ENCODE measurements around the gene TBX5. TPM values are rescaled to one million over a fixed set of nuclear protein-coding genes. Genes with fewer than 3 reads are reported as not detected.

Gene TBX5
- total and polyA plus RNA-seq, 9 of the 15 experiments (the other 6 are each of a cell fraction or from before 2014, with no cell fraction given), result not detected

GRCh38 chr12:114318984-114319383 is 87.0 kb downstream of the TBX5 start:
- H3K79me2 ChIP-seq (ENCODE audit: control insufficient read depth, insufficient read depth, low read length), result no peaks in the 10 kb centered on the region
- no TSS peak for BruUV-seq (replicated peaks)
- peaks cover 0 to 20% of the 10 kb centered on the region in 2 experiments; a peak in 4 of 5 replicates for H3K27me3 ChIP-seq (ENCODE audit: control insufficient read depth in 2 of 2, insufficient read depth in 2 of 2, low read length in 2 of 2)
- 6% methylated on average over 2 of the region's 2 CpGs for WGBS (ENCODE audit: insufficient coverage, low coverage, missing lambda C conversion rate)
- H3K4me3 ChIP-seq, result no peak overlapping the region
- H3K9me1 ChIP-seq (ENCODE audit: control insufficient read depth, insufficient read depth, low read length), result no peaks in the 10 kb centered on the region
- H4K20me1 ChIP-seq (replicated peaks; ENCODE audit: control insufficient read depth, insufficient read depth, low read length), result no peaks in the 10 kb centered on the region; the same call in 1 of the 2 replicates
- no peaks in the 10 kb centered on the region for H3K9me3 ChIP-seq (replicated peaks; ENCODE audit: control insufficient read depth, insufficient read depth, low read depth, low read length)
- in situ Hi-C loops (cut with MboI), result no loop called here
- no peak overlapping the region for H3K9ac ChIP-seq (ENCODE audit: insufficient read depth in 1 of 2, low read depth in 2 of 2, low read length in 2 of 2)
- FAIRE-seq, result no peak
- H3K4me1 ChIP-seq (replicated peaks in 1 of 2; ENCODE audit: control insufficient read depth in 2 of 2, insufficient read depth in 2 of 2, low read length in 2 of 2), result no peaks in the 10 kb centered on the region
- no peak for ATAC-seq
- H2AFZ ChIP-seq (ENCODE audit: low read depth, low read length), result no peak overlapping the region
- TF ChIP-seq USF2 (CRISPR knock-in tag; IDR thresholded peaks at IDR 0.05) (no peak), SMAD3 (CRISPR knock-in tag; conservative IDR thresholded peaks at IDR 0.05) (no peak), GTF2E2 (tag; IDR thresholded peaks at IDR 0.05) (no peak), ZNF431 (CRISPR knock-in tag; IDR thresholded peaks at IDR 0.05) (no peak), RBBP5 (IDR thresholded peaks at IDR 0.05; ENCODE audit: borderline replicate concordance, insufficient read depth, low read length, poor library complexity, severe bottlenecking) (no peak), XRCC5 (IDR thresholded peaks at IDR 0.05; ENCODE audit: low read depth, low read length) (no peak), CBFB (CRISPR knock-in tag; IDR thresholded peaks at IDR 0.05) (no peak), NEUROD1 (IDR thresholded peaks at IDR 0.05; ENCODE audit: borderline replicate concordance, low read depth, low read length, partially characterized antibody) (no peak), HDAC1 (IDR thresholded peaks at IDR 0.05) (no peak), RCOR1 (IDR thresholded peaks at IDR 0.05; ENCODE audit: borderline replicate concordance in 1 of 2, low read depth in 2 of 2, low read length in 2 of 2) (no peak), ZNF311 (CRISPR knock-in tag; IDR thresholded peaks at IDR 0.05) (no peak), SPI1 (IDR thresholded peaks at IDR 0.05; ENCODE audit: borderline replicate concordance, low read depth, low read length) (no peak), XRCC4 (IDR thresholded peaks at IDR 0.05; ENCODE audit: extremely low read depth, insufficient read depth, insufficient read length) (no peak), ZNF655 (CRISPR knock-in tag; IDR thresholded peaks at IDR 0.05) (no peak), ZNF778 (CRISPR knock-in tag; IDR thresholded peaks at IDR 0.05) (no peak), GMEB1 (CRISPR knock-in tag; IDR thresholded peaks at IDR 0.05) (no peak), ZNF184 (CRISPR knock-in tag; IDR thresholded peaks at IDR 0.05) (no peak), RBM34 (IDR thresholded peaks at IDR 0.05; ENCODE audit: borderline replicate concordance, insufficient read depth, low read length) (no peak), ZSCAN32 (CRISPR knock-in tag; IDR thresholded peaks at IDR 0.05) (no peak)
- TF ChIP-seq, protein P1, sequence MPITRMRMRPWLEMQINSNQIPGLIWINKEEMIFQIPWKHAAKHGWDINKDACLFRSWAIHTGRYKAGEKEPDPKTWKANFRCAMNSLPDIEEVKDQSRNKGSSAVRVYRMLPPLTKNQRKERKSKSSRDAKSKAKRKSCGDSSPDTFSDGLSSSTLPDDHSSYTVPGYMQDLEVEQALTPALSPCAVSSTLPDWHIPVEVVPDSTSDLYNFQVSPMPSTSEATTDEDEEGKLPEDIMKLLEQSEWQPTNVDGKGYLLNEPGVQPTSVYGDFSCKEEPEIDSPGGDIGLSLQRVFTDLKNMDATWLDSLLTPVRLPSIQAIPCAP (CRISPR knock-in tag; IDR thresholded peaks at IDR 0.05; ENCODE audit: borderline replicate concordance), result no peak
- ChIA-PET CTCF (ENCODE audit: low intra/inter-chr PET ratio) (no interaction called here), POLR2A (no interaction called here)
- intact Hi-C loops (cut with micrococcal nuclease), result no loop called here
- H3K4me2 ChIP-seq (ENCODE audit: insufficient read depth, low read length), result no peak overlapping the region
- no peak for DNase-seq (ENCODE audit: extremely low read depth in 1 of 4, low spot score in 3 of 4)
- no peak overlapping the region for H3K27ac ChIP-seq (ENCODE audit: extremely low read depth, low read depth, low read length)
- H3K36me3 ChIP-seq (ENCODE audit: control insufficient read depth, insufficient read depth, low read length), result no peaks in the 10 kb centered on the region
